NCI-H345 treated with DMSO at 0.1 percent for 48 hours (cell line): ENCODE results near the gene ABCE1.

Source experiments
- DNase-seq: peaks from one replicate; lab custom pipeline; 2025; ENCODE audit not compliant: unreplicated experiment; lab: John Stamatoyannopoulos, UW

The ABCE1 gene

DNA sequence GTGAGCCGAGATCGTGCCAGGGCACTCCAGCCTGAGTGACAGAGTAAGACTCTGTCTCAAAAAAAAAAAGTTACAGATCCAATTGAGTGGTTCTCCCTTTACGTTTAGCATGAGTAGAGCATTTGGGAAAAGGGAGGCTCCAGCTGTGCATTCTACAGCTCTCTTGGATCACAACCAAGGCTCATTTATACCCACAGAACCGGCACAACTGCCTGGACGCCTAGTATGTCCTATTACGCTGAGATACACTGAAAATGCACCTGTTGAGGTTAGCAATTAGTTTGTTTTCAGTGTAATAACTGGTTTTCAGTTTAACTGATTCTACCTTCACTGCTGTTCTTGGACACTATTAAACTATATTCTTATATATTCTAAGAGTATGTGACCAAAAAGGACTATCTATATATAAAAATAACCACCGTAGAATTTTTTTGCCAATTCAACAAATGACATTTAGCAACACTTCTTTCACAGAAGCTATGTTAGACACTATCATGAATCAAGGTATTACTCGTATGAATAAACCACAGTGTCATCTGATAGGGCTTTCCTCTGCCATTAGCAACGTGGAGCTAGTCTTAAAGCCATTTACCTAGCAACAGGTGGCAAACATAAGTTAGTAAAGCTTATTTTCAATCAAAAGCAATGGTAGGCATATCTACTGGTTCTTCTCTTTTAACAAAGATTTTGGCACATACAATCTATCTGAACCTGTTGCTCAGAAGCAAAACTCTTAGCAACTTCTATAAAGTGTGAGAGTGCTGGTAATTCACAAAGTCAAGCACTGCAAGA lies 78.7 kb downstream of the ABCE1 start:
- DNase-seq: no peak

GRCh38 chr4:145177511-145177905 lies 79.4 kb downstream of the ABCE1 start:
- DNase-seq: no peak

DNA sequence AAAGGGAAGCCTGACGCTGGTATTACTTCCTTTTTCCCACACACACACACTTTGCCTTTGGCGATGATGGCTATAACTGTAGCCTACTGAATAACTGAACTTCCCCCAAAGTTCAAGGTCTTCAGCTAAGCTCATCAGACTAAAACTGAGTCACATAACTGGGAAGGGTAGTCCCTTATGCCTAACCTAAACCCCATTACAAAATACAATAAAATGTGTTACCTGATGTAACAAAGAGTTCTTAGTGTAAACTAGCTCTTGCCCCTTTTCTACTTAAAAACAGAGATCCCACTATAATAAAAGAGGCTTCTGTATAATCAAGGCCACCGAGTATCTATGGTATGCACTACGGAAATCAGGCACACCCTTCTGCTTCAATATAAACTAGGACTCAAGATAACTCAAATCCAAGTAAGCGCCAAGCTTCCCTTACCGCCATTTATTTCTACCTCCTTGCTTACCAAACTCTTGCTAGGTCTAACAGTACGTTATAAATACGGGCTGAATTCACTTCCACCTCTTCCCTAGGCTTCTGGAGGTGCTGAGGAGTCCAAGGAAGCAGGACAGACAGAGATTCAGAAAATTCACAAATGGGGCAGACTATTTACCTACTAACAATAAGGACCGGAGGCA lies 79.9 kb downstream of the ABCE1 start:
- DNase-seq: no peak

GRCh38 chr4:145178740-145179280 lies 80.7 kb downstream of the ABCE1 start:
- DNase-seq: no peak
